WTC11 (cell line): Measurements from ENCODE around the gene HLA-E. TPM values are rescaled to one million over a fixed set of nuclear protein-coding genes. Genes with fewer than 3 reads are reported as not detected.
A peak's percentile ranks its signal among the peaks of the same experiment; 100 is the strongest.
"Not testable (repeated sequence)": the region's sequence is repeated elsewhere in the genome, so short reads cannot be mapped to it uniquely, and the experiment has no call there.

ENCODE experiments used
- ATAC-seq: fragments of 200-7000 bp; cut with Tn5 transposase; 2 replicates; pipeline ENCODE4 v1.10.0; 2021; ENCODE audit warnings: mild to moderate bottlenecking, moderate library complexity
- CTCF ChIA-PET: fragments of 300-600 bp; sonication (Branson Sonifier 250); formaldehyde crosslinking; loops from one replicate; lab custom pipeline; 2021; ENCODE audit warnings: antibody characterized with exemption; lab: Charles Lee
- POLR2A ChIA-PET: fragments of 350-600 bp; sonication (Branson Sonifier 250); formaldehyde crosslinking; loops from one replicate; lab custom pipeline; 2021; ENCODE audit warnings: antibody characterized with exemption; lab: Charles Lee
- DNase-seq: peaks from one replicate; pipeline ENCODE4 v3.0.0; 2021; ENCODE audit warnings: low spot score
- H3K27ac Mint-ChIP-seq: 2 replicates; pipeline ENCODE4 v1.8.0; 2021; ENCODE audit warnings: mixed read lengths
- H3K27me3 Mint-ChIP-seq: 2 replicates; pipeline ENCODE4 v1.8.0; 2021; ENCODE audit warnings: low read depth, mild to moderate bottlenecking, moderate library complexity, mixed read lengths
- H3K36me3 Mint-ChIP-seq: 2 replicates; pipeline ENCODE4 v1.8.0; 2021; ENCODE audit warnings: mixed read lengths
- H3K4me1 Mint-ChIP-seq: 2 replicates; pipeline ENCODE4 v1.8.0; 2022; ENCODE audit warnings: mixed read lengths
- H3K4me3 Mint-ChIP-seq: 2 replicates; pipeline ENCODE4 v1.8.0; 2021; ENCODE audit warnings: mild to moderate bottlenecking, moderate library complexity, mixed read lengths
- H3K9me3 Mint-ChIP-seq: 2 replicates; pipeline ENCODE4 v1.8.0; 2021; ENCODE audit warnings: mixed read lengths
- ESRRA ChIP-seq: sonication (generic); formaldehyde crosslinking; IDR thresholded peaks from 2 replicates; pipeline ENCODE4 v1.8.1; 2022; ENCODE audit warnings: mild to moderate bottlenecking, missing genetic modification reagents, borderline replicate concordance
- ETV6 ChIP-seq: sonication (generic); formaldehyde crosslinking; IDR thresholded peaks from 2 replicates; pipeline ENCODE4 v1.8.1; 2022; ENCODE audit warnings: mild to moderate bottlenecking, missing genetic modification reagents
- FOXJ3 ChIP-seq: sonication (generic); formaldehyde crosslinking; IDR thresholded peaks from 2 replicates; pipeline ENCODE4 v1.9.0; 2021; ENCODE audit warnings: missing genetic modification reagents, mild to moderate bottlenecking, borderline replicate concordance
- MAX ChIP-seq: sonication (generic); formaldehyde crosslinking; IDR thresholded peaks from 2 replicates; pipeline ENCODE4 v1.8.0; 2022; ENCODE audit warnings: mild to moderate bottlenecking, missing genetic modification reagents
- RELA ChIP-seq: sonication (generic); formaldehyde crosslinking; IDR thresholded peaks from 2 replicates; pipeline ENCODE4 v1.8.1; 2022; ENCODE audit warnings: missing genetic modification reagents, mild to moderate bottlenecking, borderline replicate concordance
- TCF7 ChIP-seq: sonication (generic); formaldehyde crosslinking; IDR thresholded peaks from 2 replicates; pipeline ENCODE4 v1.8.0; 2022; ENCODE audit warnings: mild to moderate bottlenecking, low read depth, missing genetic modification reagents, moderate library complexity
- ZNF512 ChIP-seq: sonication (generic); formaldehyde crosslinking; IDR thresholded peaks from 2 replicates; pipeline ENCODE4 v1.8.1; 2022; ENCODE audit warnings: missing genetic modification reagents, borderline replicate concordance
- ZNF532 ChIP-seq: fragments of 250-450 bp; sonication (Bioruptor Pico); IDR thresholded peaks from 2 replicates; pipeline ENCODE4 v1.9.0; 2021; ENCODE audit warnings: mild to moderate bottlenecking, borderline replicate concordance
- total RNA-seq: library from RNA; stranded (reverse); gene quantifications from 3 replicates; pipeline ENCODE4 v1.2.3, GENCODE V29; 2021
- TF ChIP-seq, protein P1 (sequence below): fragments of 250-450 bp; sonication (Bioruptor Pico); IDR thresholded peaks from 2 replicates; pipeline ENCODE4 v1.9.0; 2021; ENCODE audit warnings: moderate library complexity, mild to moderate bottlenecking, inconsistent platforms, borderline replicate concordance
- TF ChIP-seq, protein P2 (sequence below): sonication (generic); formaldehyde crosslinking; IDR thresholded peaks from 2 replicates; pipeline ENCODE4 v1.8.0; 2022; ENCODE audit warnings: mild to moderate bottlenecking, missing genetic modification reagents
- TF ChIP-seq, protein P3 (sequence below): fragments of 250-450 bp; sonication (Bioruptor Pico); IDR thresholded peaks from 2 replicates; pipeline ENCODE4 v1.9.0; 2021; ENCODE audit warnings: mild to moderate bottlenecking

HLA-E gene
- total RNA-seq, 1 experiment from 2014 or later: 44.7 TPM

- TF ChIP-seq ZNF532 (no peak), ZNF512 (CRISPR knock-in tag) (no peak)
Measured at GRCh38 chr6:30470968-30471367, 18.3 kb upstream of the HLA-E start (continued).

DNA sequence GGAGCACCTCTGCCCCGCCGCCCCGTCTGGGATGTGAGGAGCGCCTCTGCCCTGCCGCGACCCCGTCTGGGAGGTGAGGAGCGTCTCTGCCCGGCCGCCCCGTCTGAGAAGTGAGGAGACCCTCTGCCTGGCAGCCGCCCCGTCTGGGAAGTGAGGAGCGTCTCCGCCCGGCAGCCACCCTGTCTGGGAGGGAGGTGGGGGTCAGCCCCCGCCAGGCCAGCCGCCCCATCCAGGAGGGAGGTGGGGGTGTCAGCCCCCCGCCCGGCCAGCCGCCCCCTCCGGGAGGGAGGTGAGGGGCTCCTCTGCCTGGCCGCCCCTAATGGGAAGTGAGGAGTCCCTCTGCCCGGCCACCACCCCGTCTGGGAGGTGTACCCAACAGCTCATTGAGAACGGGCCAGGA, 14.2 kb upstream of the HLA-E start:
- POLR2A ChIA-PET, H3K27ac Mint-ChIP-seq, ATAC-seq, H3K36me3 Mint-ChIP-seq, H3K4me3 Mint-ChIP-seq, DNase-seq, H3K4me1 Mint-ChIP-seq, CTCF ChIA-PET: not testable (repeated sequence)
- Mint-ChIP-seq H3K27me3 (peaks cover 77% of the 10 kb centered on the region), H3K9me3 (peaks cover 22% of the 10 kb centered on the region)

DNA sequence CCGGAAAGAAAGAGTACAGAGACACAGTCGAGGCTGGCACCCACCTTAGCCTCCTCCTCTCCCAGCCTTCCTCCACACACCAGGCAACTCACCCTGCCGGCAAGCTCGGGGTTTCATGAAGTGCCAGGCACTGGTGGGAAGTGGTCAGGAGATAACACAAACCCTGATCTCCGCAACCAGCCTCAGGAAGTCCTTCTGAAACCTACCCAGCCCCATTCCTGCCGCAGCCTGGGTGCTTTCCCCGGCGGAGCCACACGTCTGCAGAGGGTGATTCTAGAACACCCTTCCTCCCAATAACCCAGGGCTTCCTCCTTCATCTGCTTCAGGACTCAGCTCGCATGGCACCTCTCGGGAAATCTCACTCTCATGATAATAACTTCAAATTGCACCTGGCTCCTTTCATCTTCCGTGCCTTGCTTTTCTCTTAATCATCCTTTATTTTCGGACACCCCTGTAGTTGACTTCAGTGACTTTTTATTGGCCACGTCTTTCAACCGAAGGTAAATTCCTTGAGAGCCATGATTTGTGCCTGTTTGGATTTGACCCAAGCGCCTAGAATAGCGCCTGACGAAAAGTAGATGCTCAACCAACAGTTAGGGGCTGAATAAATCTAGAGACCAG, 8.7 kb upstream of the HLA-E start:
- Mint-ChIP-seq H3K4me1 (peaks cover 9% of the 10 kb centered on the region), H3K27ac (no peak overlapping the region), H3K9me3 (no peaks in the 10 kb centered on the region), H3K27me3 (peaks cover 72% of the 10 kb centered on the region), H3K4me3 (peak overlapping the region; percentile 69), H3K36me3 (no peaks in the 10 kb centered on the region)
- TF ChIP-seq TCF7: no peak
- ChIA-PET POLR2A (no interaction called here), CTCF (interaction anchor here (0.9 to 9.3 kb wide), 9 partner anchors 12 to 75 kb away, joined by 4 to 212 read pairs (median 13); partner anchors contain the start of gene GNL1)
- DNase-seq (no peak), ATAC-seq (no peak)

DNA sequence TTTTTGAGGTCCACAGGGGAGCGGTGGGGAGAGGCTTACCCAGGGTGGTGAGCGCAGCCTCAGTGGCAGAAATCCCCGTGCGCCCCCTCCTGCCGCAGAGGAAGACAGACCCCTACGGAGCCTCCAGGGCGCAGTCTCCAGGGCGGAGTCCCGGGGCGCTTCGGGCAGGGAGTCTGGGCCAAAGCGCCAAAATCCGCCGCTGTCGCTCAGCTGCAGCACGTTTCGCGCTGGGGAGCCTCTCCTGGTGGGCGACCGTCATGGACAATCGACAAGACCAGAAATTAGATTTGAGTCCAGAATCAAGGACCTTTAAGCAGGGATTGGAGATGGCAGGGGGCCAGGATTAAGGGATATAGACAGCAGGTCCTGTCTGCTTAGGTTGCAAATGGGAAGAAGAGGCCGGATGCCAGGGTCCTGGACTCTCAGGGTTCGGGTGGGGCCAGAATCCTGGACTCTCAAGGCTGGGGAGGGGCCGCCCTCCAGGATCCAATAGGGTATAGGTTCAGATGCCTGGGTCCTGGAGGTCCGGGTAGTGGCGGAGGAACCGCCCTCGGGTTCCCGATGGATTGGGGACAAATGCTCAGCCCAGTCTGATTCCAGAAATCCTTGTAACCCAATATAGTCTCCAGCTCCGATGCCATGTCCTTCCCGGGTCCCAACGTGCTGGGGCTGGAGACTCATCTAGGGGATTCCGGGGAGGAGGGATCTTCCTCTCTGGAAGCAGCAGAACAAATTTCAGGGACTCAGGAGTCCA, 7.9 kb upstream of the HLA-E start:
- POLR2A ChIA-PET: interaction anchor here (1.0 to 1.1 kb wide), 3 partner anchors 58 to 90 kb away, joined by 3 to 4 read pairs (median 3); partner anchors contain the start of genes ABCF1, GNL1 and PRR3
- no peak for TF ChIP-seq FOXJ3 (CRISPR knock-in tag)
- no peak for TF ChIP-seq RELA
- TF ChIP-seq, protein P1, sequence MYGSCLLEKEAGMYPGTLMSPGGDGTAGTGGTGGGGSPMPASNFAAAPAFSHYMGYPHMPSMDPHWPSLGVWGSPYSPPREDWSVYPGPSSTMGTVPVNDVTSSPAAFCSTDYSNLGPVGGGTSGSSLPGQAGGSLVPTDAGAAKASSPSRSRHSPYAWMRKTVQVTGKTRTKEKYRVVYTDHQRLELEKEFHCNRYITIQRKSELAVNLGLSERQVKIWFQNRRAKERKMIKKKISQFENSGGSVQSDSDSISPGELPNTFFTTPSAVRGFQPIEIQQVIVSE: no peak
- TF ChIP-seq, protein P2, sequence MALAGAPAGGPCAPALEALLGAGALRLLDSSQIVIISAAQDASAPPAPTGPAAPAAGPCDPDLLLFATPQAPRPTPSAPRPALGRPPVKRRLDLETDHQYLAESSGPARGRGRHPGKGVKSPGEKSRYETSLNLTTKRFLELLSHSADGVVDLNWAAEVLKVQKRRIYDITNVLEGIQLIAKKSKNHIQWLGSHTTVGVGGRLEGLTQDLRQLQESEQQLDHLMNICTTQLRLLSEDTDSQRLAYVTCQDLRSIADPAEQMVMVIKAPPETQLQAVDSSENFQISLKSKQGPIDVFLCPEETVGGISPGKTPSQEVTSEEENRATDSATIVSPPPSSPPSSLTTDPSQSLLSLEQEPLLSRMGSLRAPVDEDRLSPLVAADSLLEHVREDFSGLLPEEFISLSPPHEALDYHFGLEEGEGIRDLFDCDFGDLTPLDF (CRISPR knock-in tag): no peak
- no peak for TF ChIP-seq ETV6
- no peak for TF ChIP-seq MAX (CRISPR knock-in tag)
- TF ChIP-seq ESRRA (CRISPR knock-in tag): no peak
- TF ChIP-seq, protein P3, sequence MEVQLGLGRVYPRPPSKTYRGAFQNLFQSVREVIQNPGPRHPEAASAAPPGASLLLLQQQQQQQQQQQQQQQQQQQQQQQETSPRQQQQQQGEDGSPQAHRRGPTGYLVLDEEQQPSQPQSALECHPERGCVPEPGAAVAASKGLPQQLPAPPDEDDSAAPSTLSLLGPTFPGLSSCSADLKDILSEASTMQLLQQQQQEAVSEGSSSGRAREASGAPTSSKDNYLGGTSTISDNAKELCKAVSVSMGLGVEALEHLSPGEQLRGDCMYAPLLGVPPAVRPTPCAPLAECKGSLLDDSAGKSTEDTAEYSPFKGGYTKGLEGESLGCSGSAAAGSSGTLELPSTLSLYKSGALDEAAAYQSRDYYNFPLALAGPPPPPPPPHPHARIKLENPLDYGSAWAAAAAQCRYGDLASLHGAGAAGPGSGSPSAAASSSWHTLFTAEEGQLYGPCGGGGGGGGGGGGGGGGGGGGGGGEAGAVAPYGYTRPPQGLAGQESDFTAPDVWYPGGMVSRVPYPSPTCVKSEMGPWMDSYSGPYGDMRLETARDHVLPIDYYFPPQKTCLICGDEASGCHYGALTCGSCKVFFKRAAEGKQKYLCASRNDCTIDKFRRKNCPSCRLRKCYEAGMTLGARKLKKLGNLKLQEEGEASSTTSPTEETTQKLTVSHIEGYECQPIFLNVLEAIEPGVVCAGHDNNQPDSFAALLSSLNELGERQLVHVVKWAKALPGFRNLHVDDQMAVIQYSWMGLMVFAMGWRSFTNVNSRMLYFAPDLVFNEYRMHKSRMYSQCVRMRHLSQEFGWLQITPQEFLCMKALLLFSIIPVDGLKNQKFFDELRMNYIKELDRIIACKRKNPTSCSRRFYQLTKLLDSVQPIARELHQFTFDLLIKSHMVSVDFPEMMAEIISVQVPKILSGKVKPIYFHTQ (CRISPR knock-in tag): no peak

More for the DNA sequence above, 7.9 kb upstream of the HLA-E start:
- H3K9me3 Mint-ChIP-seq: no peaks in the 10 kb centered on the region
- DNase-seq (peak; percentile 42), ATAC-seq (peak; percentile 40)
- peaks cover 9% of the 10 kb centered on the region for H3K4me1 Mint-ChIP-seq
- peaks cover 68% of the 10 kb centered on the region for H3K27me3 Mint-ChIP-seq
- H3K4me3 Mint-ChIP-seq: peak overlapping the region; percentile 69
- no peaks in the 10 kb centered on the region for H3K36me3 Mint-ChIP-seq
- H3K27ac Mint-ChIP-seq: no peak overlapping the region
- CTCF ChIA-PET: interaction anchor here (0.6 to 9.3 kb wide), 28 partner anchors 9 to 250 kb away, joined by 3 to 212 read pairs (median 7); partner anchors contain the start of genes ABCF1, DHX16 and GNL1
